Ammon's horn (tissue), 1 donor: ENCODE results near the gene CDK15.
A peak's percentile ranks its signal among the peaks of the same experiment; 100 is the strongest.

ENCODE experiments used
- DNase-seq: peaks from one replicate; pipeline ENCODE4 v3.0.0-alpha.2; 2016; ENCODE audit warnings: low spot score

CDK15 gene

GRCh38 chr2:201866643-201867473, 60.5 kb downstream of the CDK15 start:
- DNase-seq, result no peak

- no peak for DNase-seq
Observed at GRCh38 chr2:201871471-201871870, 65.1 kb downstream of the CDK15 start.

- peak; percentile 31 for DNase-seq
Observed at GRCh38 chr2:201872591-201872990, 66.3 kb downstream of the CDK15 start.

GRCh38 chr2:201879996-201880395, 73.7 kb downstream of the CDK15 start:
- DNase-seq, result no peak

GRCh38 chr2:201880579-201880978, 74.2 kb downstream of the CDK15 start:
- DNase-seq, result no peak

- DNase-seq, result no peak
Observed at GRCh38 chr2:201880993-201881611, 74.8 kb downstream of the CDK15 start.

GRCh38 chr2:201881741-201882140, 75.4 kb downstream of the CDK15 start:
- no peak for DNase-seq

GRCh38 chr2:201882353-201883090, 76.2 kb downstream of the CDK15 start:
- no peak for DNase-seq

- peak; percentile 20 for DNase-seq
Observed at GRCh38 chr2:201883606-201884369, 77.5 kb downstream of the CDK15 start.

GRCh38 chr2:201886504-201886903, 80.2 kb downstream of the CDK15 start:
- no peak for DNase-seq

GRCh38 chr2:201887773-201888425, 81.6 kb downstream of the CDK15 start:
- no peak for DNase-seq

GRCh38 chr2:201888426-201888800, 82.1 kb downstream of the CDK15 start:
- DNase-seq, result no peak

- DNase-seq, result no peak
Observed at GRCh38 chr2:201890453-201890852, 84.1 kb downstream of the CDK15 start.

- DNase-seq, result no peak
Observed at GRCh38 chr2:201891676-201892075, 85.3 kb downstream of the CDK15 start.

GRCh38 chr2:201892516-201892915, 86.2 kb downstream of the CDK15 start:
- DNase-seq, result no peak

GRCh38 chr2:201900362-201900761, 94.0 kb downstream of the CDK15 start:
- DNase-seq, result no peak

- no peak for DNase-seq
Observed at GRCh38 chr2:201901786-201902185, 95.4 kb downstream of the CDK15 start.

- DNase-seq, result no peak
Observed at GRCh38 chr2:201904538-201905420, 98.4 kb downstream of the CDK15 start.

- DNase-seq, result no peak
Observed at GRCh38 chr2:201906777-201907562, 100.6 kb downstream of the CDK15 start.

GRCh38 chr2:201907563-201907881, 101.2 kb downstream of the CDK15 start:
- no peak for DNase-seq
